GM18505 (cell line): Measurements from ENCODE around the gene MORC4.
"Not testable (repeated sequence)": the region's sequence is repeated elsewhere in the genome, so short reads cannot be mapped to it uniquely, and the experiment has no call there.

Experiments
- ATAC-seq: cut with Tn5 transposase; IDR thresholded peaks from one replicate; pipeline ENCODE4 v1.9.1; 2021; ENCODE audit not compliant: unreplicated experiment
- POLR2A ChIP-seq: IDR thresholded peaks from 4 replicates; pipeline ENCODE4 v1.6.1; 2011; ENCODE audit warnings: borderline replicate concordance; ENCODE audit not compliant: insufficient read depth, insufficient read length; ENCODE audit errors: extremely low read depth

Gene MORC4

DNA sequence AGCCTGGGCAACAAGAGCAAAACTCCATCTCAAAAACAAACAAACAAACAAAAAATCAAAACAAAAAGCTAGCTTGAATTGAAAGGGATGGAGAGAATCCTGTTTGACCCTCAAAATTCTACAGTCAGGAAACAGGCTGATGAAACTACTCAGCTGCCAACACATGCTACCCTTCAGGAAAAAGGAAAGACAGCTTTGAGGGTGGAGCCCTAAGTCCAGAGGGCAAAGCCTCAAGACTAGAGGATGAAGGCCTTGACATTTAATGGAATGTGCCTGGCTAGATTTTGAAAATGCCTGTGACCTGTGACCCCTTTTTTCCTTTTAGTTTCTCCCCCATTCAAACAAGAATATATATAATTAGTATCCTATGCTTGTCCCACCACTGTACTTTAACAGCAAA lies 27.1 kb downstream of the MORC4 start:
- TF ChIP-seq POLR2A: no peak
- ATAC-seq: no peak

GRCh38 chrX:106966547-106966946 lies 33.5 kb downstream of the MORC4 start:
- not testable (repeated sequence) for ATAC-seq

DNA sequence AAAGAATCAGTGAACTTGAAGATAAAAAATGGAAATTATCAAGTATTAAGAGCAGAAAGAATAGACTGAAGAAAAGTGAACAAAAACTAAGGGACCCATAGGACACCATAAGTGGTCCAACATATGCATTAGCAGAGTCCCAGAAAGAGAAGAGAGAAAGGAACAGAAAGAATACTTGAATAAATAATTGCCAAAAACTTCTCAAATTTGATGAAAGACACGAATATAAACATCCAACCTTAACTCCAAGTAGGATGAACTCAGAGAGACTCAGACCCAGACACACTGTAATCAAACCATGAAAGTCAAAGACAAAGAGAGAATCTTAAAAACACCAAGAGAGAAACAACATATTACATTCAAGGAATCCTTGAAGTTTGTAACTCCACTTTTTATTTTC lies 35.7 kb downstream of the MORC4 start:
- ATAC-seq: no peak
- TF ChIP-seq POLR2A: no peak

- no peak for TF ChIP-seq POLR2A
- no peak for ATAC-seq
Observed at GRCh38 chrX:106963111-106963510, 36.9 kb downstream of the MORC4 start.

- ATAC-seq: no peak
- no peak for TF ChIP-seq POLR2A
Observed at GRCh38 chrX:106959901-106960300, 40.1 kb downstream of the MORC4 start.

DNA sequence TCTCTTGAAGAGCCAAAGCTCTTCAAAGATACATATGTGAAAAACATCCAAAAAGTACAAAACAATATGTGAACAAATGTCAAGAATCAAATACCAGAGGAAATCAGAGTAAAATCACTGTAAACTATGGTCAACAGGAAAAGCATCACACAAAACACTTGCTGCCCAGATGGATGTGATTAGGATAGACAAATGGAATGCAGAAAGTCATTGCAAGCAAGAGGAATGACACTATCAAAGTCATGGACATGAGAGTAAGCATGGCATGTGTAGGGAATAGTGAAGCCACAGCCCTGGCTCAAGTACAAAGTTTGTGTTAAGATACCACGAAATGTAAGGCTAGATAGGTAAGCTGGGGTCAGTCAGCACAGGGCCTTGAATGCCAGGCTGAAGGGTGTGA lies 42.2 kb downstream of the MORC4 start:
- ATAC-seq: no peak
- TF ChIP-seq POLR2A: no peak

GRCh38 chrX:106955004-106955772 lies 44.8 kb downstream of the MORC4 start:
- TF ChIP-seq POLR2A: no peak
- ATAC-seq: no peak

- no peak for TF ChIP-seq POLR2A
- no peak for ATAC-seq
Observed at GRCh38 chrX:106954041-106954440, 46.0 kb downstream of the MORC4 start.

DNA sequence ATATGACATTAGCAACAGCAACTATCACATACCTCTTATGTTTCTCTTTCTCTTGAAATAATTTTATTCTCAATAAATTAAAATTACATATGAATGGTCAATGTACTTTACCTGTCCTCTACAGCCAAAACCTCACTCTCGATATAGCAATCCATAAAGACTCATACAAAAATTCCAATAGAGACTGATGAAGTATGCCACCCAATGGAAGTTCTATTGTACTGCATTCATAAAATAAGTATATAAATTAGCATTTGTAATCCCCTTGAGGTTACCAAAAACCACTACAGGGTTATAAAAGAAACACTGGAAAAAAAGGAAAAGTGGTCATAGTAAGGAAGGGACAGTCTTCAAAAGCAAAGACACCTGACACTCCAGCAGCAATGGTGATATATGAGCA lies 47.0 kb downstream of the MORC4 start:
- TF ChIP-seq POLR2A: no peak
- no peak for ATAC-seq

GRCh38 chrX:106952538-106952937 lies 47.5 kb downstream of the MORC4 start:
- no peak for TF ChIP-seq POLR2A
- ATAC-seq: no peak

- no peak for TF ChIP-seq POLR2A
- ATAC-seq: no peak
Observed at GRCh38 chrX:106952089-106952488, 47.9 kb downstream of the MORC4 start.

DNA sequence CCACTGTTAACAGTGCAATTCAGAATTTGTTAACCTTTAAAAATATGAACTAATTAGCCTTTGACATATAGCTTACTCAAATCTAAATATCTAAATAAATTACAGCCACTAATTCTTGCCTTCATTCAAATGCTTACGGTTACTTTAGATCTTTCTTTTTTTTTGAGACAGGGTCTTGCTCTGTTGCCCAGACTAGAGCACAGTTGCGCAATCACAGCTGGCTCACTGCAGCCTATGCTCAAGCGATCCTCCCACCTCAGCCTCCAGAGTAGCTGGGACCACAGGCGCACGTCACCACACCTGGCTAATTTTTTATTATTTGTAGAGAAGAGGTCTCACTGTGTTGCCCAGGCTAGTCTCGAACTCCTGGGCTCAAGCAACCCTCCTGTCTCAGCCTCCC lies 48.8 kb downstream of the MORC4 start:
- no peak for TF ChIP-seq POLR2A
- no peak for ATAC-seq

DNA sequence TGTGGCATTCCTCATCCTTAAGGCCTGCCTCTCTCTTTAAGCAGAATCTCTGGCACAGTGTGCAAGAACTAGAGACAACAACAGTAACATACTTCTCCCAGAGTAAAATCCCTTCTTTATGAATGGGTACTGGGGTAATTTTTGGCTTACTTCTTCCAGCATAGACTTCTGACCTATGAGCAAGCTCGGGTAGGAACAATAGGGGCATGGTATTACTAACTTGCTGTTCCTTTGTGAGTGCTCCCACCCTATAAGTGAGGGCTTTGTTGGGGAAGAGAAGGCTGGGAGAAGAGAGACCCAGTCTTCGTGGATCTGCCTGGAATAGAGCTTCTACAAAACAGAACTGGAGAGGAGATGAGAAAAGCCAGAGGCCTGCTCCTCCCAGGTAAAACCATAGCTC lies 49.6 kb downstream of the MORC4 start:
- ATAC-seq: no peak
- no peak for TF ChIP-seq POLR2A

- ATAC-seq: no peak
- TF ChIP-seq POLR2A: no peak
Observed at GRCh38 chrX:106949366-106949765, 50.6 kb downstream of the MORC4 start.

GRCh38 chrX:106948641-106949040 lies 51.4 kb downstream of the MORC4 start:
- no peak for ATAC-seq
- no peak for TF ChIP-seq POLR2A
